CD4-positive, alpha-beta T cell (primary cell): ENCODE measurements around the gene MBOAT1. TPM values are rescaled to one million over a fixed set of nuclear protein-coding genes. Genes with fewer than 3 reads are reported as not detected.

ENCODE experiments used
- ATAC-seq: fragments of 200-7000 bp; cut with Tn5 transposase; one replicate; pipeline ENCODE4 v1.10.0; 2022; ENCODE audit warnings: mild to moderate bottlenecking; ENCODE audit not compliant: poor library complexity
- CTCF ChIA-PET: fragments of 350-600 bp; sonication (Branson Sonifier 250); formaldehyde crosslinking; loops from one replicate; lab custom pipeline; 2021; ENCODE audit warnings: antibody characterized with exemption, inconsistent platforms; lab: Charles Lee
- POLR2A ChIA-PET: fragments of 350-600 bp; sonication (Branson Sonifier 250); formaldehyde crosslinking; loops from one replicate; lab custom pipeline; 2021; ENCODE audit warnings: antibody characterized with exemption, inconsistent platforms; lab: Charles Lee
- DNase-seq, 14 experiments: peaks; one replicate each; pipeline ENCODE4 v3.0.0-alpha.2; 2013 to 2020; ENCODE audit warnings: mixed read lengths in 2 of 14
- H3K27ac ChIP-seq, 2 donors: one replicate each; pipeline versions ENCODE4 v1.5.1 to v1.7.0; 2013; ENCODE audit warnings: low read length in 2 of 2, low read depth in 1 of 2, mild to moderate bottlenecking in 1 of 2
- H3K27me3 ChIP-seq, 2 experiments: 1 replicate in 1 of 2; 2 replicates in 1 of 2; pipeline versions ENCODE4 v1.6.1 to v1.7.0; 2013; ENCODE audit warnings: low read length in 2 of 2, control low read depth in 1 of 2, mild to moderate bottlenecking in 1 of 2, moderate library complexity in 1 of 2; ENCODE audit not compliant: insufficient read depth in 2 of 2, control insufficient read depth in 1 of 2
- H3K36me3 ChIP-seq: one replicate; pipeline ENCODE4 v1.6.1; 2013; ENCODE audit warnings: low read length, control low read depth; ENCODE audit not compliant: insufficient read depth
- H3K4me1 ChIP-seq: one replicate; pipeline ENCODE4 v1.6.1; 2013; ENCODE audit warnings: low read length, control low read depth; ENCODE audit not compliant: insufficient read depth
- H3K4me3 ChIP-seq: one replicate; pipeline ENCODE4 v1.5.1; 2013; ENCODE audit warnings: mild to moderate bottlenecking, low read length, moderate library complexity
- H3K9me3 ChIP-seq, 2 experiments: 1 replicate in 1 of 2; 2 replicates in 1 of 2; pipeline versions ENCODE4 v1.6.1 to v1.7.0; 2013; ENCODE audit warnings: low read length in 2 of 2, mild to moderate bottlenecking in 2 of 2, control low read depth in 1 of 2, moderate library complexity in 1 of 2; ENCODE audit not compliant: control insufficient read depth in 1 of 2, insufficient read depth in 1 of 2
- H3K27ac Mint-ChIP-seq: one replicate; pipeline ENCODE4 v1.8.0; 2020; ENCODE audit warnings: mixed read lengths
- H3K27me3 Mint-ChIP-seq: one replicate; pipeline ENCODE4 v1.8.0; 2021; ENCODE audit warnings: mixed read lengths
- H3K36me3 Mint-ChIP-seq: one replicate; pipeline ENCODE4 v1.8.0; 2021; ENCODE audit warnings: low read depth, mixed read lengths
- H3K4me1 Mint-ChIP-seq: one replicate; pipeline ENCODE4 v1.8.0; 2021; ENCODE audit warnings: low read depth, mixed read lengths
- H3K4me3 Mint-ChIP-seq: one replicate; pipeline ENCODE4 v1.8.0; 2020; ENCODE audit warnings: mild to moderate bottlenecking, mixed read lengths
- H3K9me3 Mint-ChIP-seq: one replicate; pipeline ENCODE4 v1.8.0; 2020; ENCODE audit warnings: mixed read lengths
- CTCF ChIP-seq: fragments of 200-600 bp; IDR thresholded peaks from one replicate; pipeline ENCODE4 v1.8.0; 2022; ENCODE audit warnings: antibody characterized with exemption, mild to moderate bottlenecking
- intact Hi-C, 2 experiments: fragments of 100-400 bp; cut with DNase I in 1 of 2; cut with micrococcal nuclease in 1 of 2; formaldehyde crosslinking; loops; one replicate each; pipeline versions ENCODE4 v1.15.1 to v1.9.0; 2023 to 2025; cut with DNase I, micrococcal nuclease
- total RNA-seq, 174 experiments: library from RNA in 2 of 174; stranded (reverse) in 2 of 174; gene quantifications; one replicate each; pipeline ENCODE4 v1.2.3 and lab custom pipeline; 2021 to 2026

MBOAT1 gene
- total RNA-seq, 2 experiments from 2014 or later: 17.2 to 18.5 TPM

- POLR2A ChIA-PET: interaction anchor here (1.4 kb wide), 1 partner anchor 10 kb away, joined by 4 read pairs; no protein-coding TSS in a partner anchor
- DNase-seq (no peak), ATAC-seq (no peak)
- no peak for TF ChIP-seq CTCF
- Histone ChIP-seq H3K36me3 (no peaks in the 10 kb centered on the region), H3K9me3 (no peaks in the 10 kb centered on the region), H3K27ac (no peak overlapping the region), H3K27me3 (no peaks in the 10 kb centered on the region), H3K4me1 (no peaks in the 10 kb centered on the region), H3K4me3 (no peak overlapping the region)
- H3K4me3 Mint-ChIP-seq: no peak overlapping the region
- no peaks in the 10 kb centered on the region for H3K4me1 Mint-ChIP-seq
- no peak overlapping the region for H3K27ac Mint-ChIP-seq
- intact Hi-C loops: no loop called here
- CTCF ChIA-PET: no interaction called here
- no peaks in the 10 kb centered on the region for H3K9me3 Mint-ChIP-seq
- H3K36me3 Mint-ChIP-seq: no peaks in the 10 kb centered on the region
- no peaks in the 10 kb centered on the region for H3K27me3 Mint-ChIP-seq
Observed at GRCh38 chr6:20223141-20223540, 10.9 kb upstream of the MBOAT1 start.

GRCh38 chr6:20221421-20221820 lies 9.2 kb upstream of the MBOAT1 start:
- Histone ChIP-seq H3K27ac (no peak overlapping the region), H3K27me3 (no peaks in the 10 kb centered on the region), H3K9me3 (no peaks in the 10 kb centered on the region), H3K4me1 (no peaks in the 10 kb centered on the region), H3K36me3 (no peaks in the 10 kb centered on the region), H3K4me3 (no peak overlapping the region)
- DNase-seq (no peak), ATAC-seq (no peak)
- Mint-ChIP-seq H3K27me3 (no peaks in the 10 kb centered on the region), H3K4me3 (no peak overlapping the region), H3K4me1 (no peaks in the 10 kb centered on the region), H3K9me3 (no peaks in the 10 kb centered on the region), H3K36me3 (no peaks in the 10 kb centered on the region), H3K27ac (no peak overlapping the region)
- no peak for TF ChIP-seq CTCF
- ChIA-PET POLR2A (no interaction called here), CTCF (no interaction called here)
- intact Hi-C loops: no loop called here

GRCh38 chr6:20220359-20220758 lies 8.1 kb upstream of the MBOAT1 start:
- Mint-ChIP-seq H3K4me1 (no peaks in the 10 kb centered on the region), H3K36me3 (no peaks in the 10 kb centered on the region), H3K27ac (no peak overlapping the region), H3K4me3 (no peak overlapping the region), H3K27me3 (no peaks in the 10 kb centered on the region), H3K9me3 (no peaks in the 10 kb centered on the region)
- DNase-seq: no peak
- Histone ChIP-seq H3K27ac (no peak overlapping the region), H3K4me3 (no peak overlapping the region), H3K4me1 (no peaks in the 10 kb centered on the region), H3K27me3 (no peaks in the 10 kb centered on the region), H3K9me3 (no peaks in the 10 kb centered on the region), H3K36me3 (no peaks in the 10 kb centered on the region)
- no peak for TF ChIP-seq CTCF
- intact Hi-C loops: no loop called here
- no peak for ATAC-seq
- ChIA-PET CTCF (no interaction called here), POLR2A (no interaction called here)
